Keratinocyte (primary cell): ENCODE data around the gene TIE1. TPM values are rescaled to one million over a fixed set of nuclear protein-coding genes. Genes with fewer than 3 reads are reported as not detected.

Experiments
- DNase-seq: peaks from one replicate; pipeline ENCODE4 v3.0.0-alpha.2; 2011; ENCODE audit warnings: low read depth, missing footprints, low spot score
- FAIRE-seq: peaks from 2 replicates; lab custom pipeline; 2011; peaks lifted over from hg19 to GRCh38; lab: Jason Lieb, UNC
- H2AFZ ChIP-seq: 2 replicates; pipeline ENCODE4 v1.6.0; 2012; ENCODE audit warnings: low read length, control low read depth, inconsistent platforms; ENCODE audit not compliant: control insufficient read depth
- H3K27ac ChIP-seq: 2 replicates; pipeline ENCODE4 v1.5.1; 2011; ENCODE audit warnings: low read length; ENCODE audit not compliant: control insufficient read depth, insufficient read depth
- H3K27me3 ChIP-seq: 3 replicates; pipeline ENCODE4 v1.6.0; 2011; ENCODE audit warnings: low read length; ENCODE audit not compliant: control insufficient read depth, insufficient read depth; ENCODE audit errors: extremely low read depth
- H3K36me3 ChIP-seq, 2 experiments: 2 replicates in 1 of 2; 3 replicates in 1 of 2; pipeline ENCODE4 v1.5.1; 2011; ENCODE audit warnings: low read length in 2 of 2, mild to moderate bottlenecking in 1 of 2; ENCODE audit not compliant: control insufficient read depth in 2 of 2, insufficient read depth in 2 of 2; ENCODE audit errors: extremely low read depth in 1 of 2
- H3K4me1 ChIP-seq: 3 replicates; pipeline ENCODE4 v1.5.1; 2011; ENCODE audit warnings: low read length; ENCODE audit not compliant: control insufficient read depth, insufficient read depth; ENCODE audit errors: extremely low read depth
- H3K4me2 ChIP-seq: 3 replicates; pipeline ENCODE4 v1.6.0; 2011; ENCODE audit warnings: low read depth, low read length; ENCODE audit not compliant: control insufficient read depth, insufficient read depth; ENCODE audit errors: extremely low read depth
- H3K4me3 ChIP-seq, 3 experiments: fragments of 200-600 bp in 1 of 3; sonication (generic) in 1 of 3; 2 replicates in 2 of 3; 3 replicates in 1 of 3; pipeline ENCODE4 v1.5.1; 2011 to 2016; ENCODE audit warnings: low read length in 3 of 3, mild to moderate bottlenecking in 3 of 3, control low read depth in 2 of 3, inconsistent platforms in 1 of 3, low read depth in 1 of 3, mixed read lengths in 1 of 3, mixed run types in 1 of 3, moderate library complexity in 1 of 3; ENCODE audit not compliant: control insufficient read depth in 2 of 3, insufficient read depth in 2 of 3; ENCODE audit errors: extremely low read depth in 1 of 3
- H3K79me2 ChIP-seq: 2 replicates; pipeline ENCODE4 v1.6.0; 2012; ENCODE audit warnings: low read length; ENCODE audit not compliant: control insufficient read depth, insufficient read depth
- H3K9ac ChIP-seq: 3 replicates; pipeline ENCODE4 v1.6.0; 2011; ENCODE audit warnings: low read length; ENCODE audit not compliant: control insufficient read depth, insufficient read depth; ENCODE audit errors: extremely low read depth
- H3K9me1 ChIP-seq: 3 replicates; pipeline ENCODE4 v1.6.0; 2011; ENCODE audit warnings: low read length; ENCODE audit not compliant: control insufficient read depth, insufficient read depth; ENCODE audit errors: extremely low read depth
- H3K9me3 ChIP-seq: 2 replicates; pipeline ENCODE4 v1.5.1; 2012; ENCODE audit warnings: low read depth, low read length; ENCODE audit not compliant: control insufficient read depth
- H4K20me1 ChIP-seq: 3 replicates; pipeline ENCODE4 v1.6.0; 2011; ENCODE audit warnings: low read length; ENCODE audit not compliant: control insufficient read depth, insufficient read depth; ENCODE audit errors: extremely low read depth
- EZH2 ChIP-seq: IDR thresholded peaks from one replicate; pipeline ENCODE4 v1.6.1; 2012; ENCODE audit warnings: inconsistent platforms, mild to moderate bottlenecking, low read length, moderate library complexity
- dilution Hi-C: fragments of 300-500 bp; cut with MboI; formaldehyde crosslinking; loops from one replicate; pipeline ENCODE4 v1.7.0; 2020; ENCODE audit warnings: low sequenced_read_pairs; ENCODE audit not compliant: extremely low pct_ligation_motif_present
- polyA plus RNA-seq, 5 experiments: library from polyadenylated mRNA; depleted of rRNA in 3 of 5; stranded (reverse) in 3 of 5; stranded (forward) in 1 of 5; unstranded in 1 of 5; fragments of >200 nt; gene quantifications; 1 replicate in 1 of 5; 2 replicates in 3 of 5; 3 replicates in 1 of 5; pipeline versions ENCODE4 v1.2.1 to v1.2.3, GENCODE V29; 2011 to 2012; ENCODE audit warnings: missing spikeins in 2 of 5, low read depth in 1 of 5, low replicate concordance in 1 of 5
- TF ChIP-seq, protein P1 (sequence below), 3 experiments: IDR thresholded peaks in 1 of 3; conservative IDR thresholded peaks in 1 of 3; optimal IDR thresholded peaks in 1 of 3; 2 replicates in 2 of 3; 3 replicates in 1 of 3; pipeline versions ENCODE3 to v1.5.1; 2011; ENCODE audit warnings: low read length in 3 of 3, mild to moderate bottlenecking in 3 of 3, moderate library complexity in 2 of 3, control low read depth in 1 of 3, inconsistent platforms in 1 of 3; ENCODE audit not compliant: insufficient read depth in 2 of 3; ENCODE audit errors: extremely low read depth in 1 of 3

TIE1 gene
- polyA plus RNA-seq, 1 donor (not counting 4 experiments of a cell fraction or from before 2014, with no cell fraction given): not detected

DNA sequence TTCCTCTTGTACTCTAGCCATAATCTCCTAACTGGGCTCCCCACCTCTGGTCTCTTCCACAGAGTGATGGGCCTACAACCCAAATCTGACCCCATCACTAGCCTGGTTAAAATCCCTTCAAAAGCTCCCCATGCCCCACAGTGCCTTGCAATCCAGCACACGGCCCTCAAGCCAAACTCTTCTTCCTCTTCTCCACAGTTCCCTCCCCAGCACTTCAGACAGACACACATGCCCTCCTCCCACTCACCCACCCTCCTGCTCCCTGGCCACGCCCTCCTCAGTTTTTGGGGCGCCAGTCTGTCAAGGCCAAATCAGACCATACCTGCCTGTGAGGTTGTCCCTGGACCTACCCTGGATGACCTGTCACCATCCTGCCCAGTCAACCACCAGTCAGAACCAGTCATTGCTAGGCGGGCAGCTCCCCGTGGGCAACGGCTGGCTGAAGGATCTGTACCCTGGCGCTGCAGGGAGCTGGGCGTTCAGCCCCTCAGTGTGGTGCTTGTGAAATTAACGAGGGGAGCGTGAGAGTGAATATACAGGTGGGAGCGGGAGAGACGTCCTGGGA, 16.2 kb upstream of the TIE1 start:
- Histone ChIP-seq H3K79me2 (no peaks in the 10 kb centered on the region), H3K4me2 (peak overlapping the region; percentile 78), H3K27ac (no peak overlapping the region), H3K4me1 (peaks cover 11% of the 10 kb centered on the region), H3K9ac (no peak overlapping the region), H3K9me3 (no peaks in the 10 kb centered on the region), H3K27me3 (no peaks in the 10 kb centered on the region), H3K4me3 (peak overlapping the region; percentile 49 to 88 (median 77)), H3K36me3 (no peaks in the 10 kb centered on the region), H2AFZ (no peak overlapping the region), H4K20me1 (no peaks in the 10 kb centered on the region), H3K9me1 (no peaks in the 10 kb centered on the region)
- FAIRE-seq: no peak
- dilution Hi-C loops: no loop called here
- DNase-seq: no peak
- TF ChIP-seq, protein P1, sequence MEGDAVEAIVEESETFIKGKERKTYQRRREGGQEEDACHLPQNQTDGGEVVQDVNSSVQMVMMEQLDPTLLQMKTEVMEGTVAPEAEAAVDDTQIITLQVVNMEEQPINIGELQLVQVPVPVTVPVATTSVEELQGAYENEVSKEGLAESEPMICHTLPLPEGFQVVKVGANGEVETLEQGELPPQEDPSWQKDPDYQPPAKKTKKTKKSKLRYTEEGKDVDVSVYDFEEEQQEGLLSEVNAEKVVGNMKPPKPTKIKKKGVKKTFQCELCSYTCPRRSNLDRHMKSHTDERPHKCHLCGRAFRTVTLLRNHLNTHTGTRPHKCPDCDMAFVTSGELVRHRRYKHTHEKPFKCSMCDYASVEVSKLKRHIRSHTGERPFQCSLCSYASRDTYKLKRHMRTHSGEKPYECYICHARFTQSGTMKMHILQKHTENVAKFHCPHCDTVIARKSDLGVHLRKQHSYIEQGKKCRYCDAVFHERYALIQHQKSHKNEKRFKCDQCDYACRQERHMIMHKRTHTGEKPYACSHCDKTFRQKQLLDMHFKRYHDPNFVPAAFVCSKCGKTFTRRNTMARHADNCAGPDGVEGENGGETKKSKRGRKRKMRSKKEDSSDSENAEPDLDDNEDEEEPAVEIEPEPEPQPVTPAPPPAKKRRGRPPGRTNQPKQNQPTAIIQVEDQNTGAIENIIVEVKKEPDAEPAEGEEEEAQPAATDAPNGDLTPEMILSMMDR (optimal IDR thresholded peaks at IDR 0.05 in 1 of 3, IDR thresholded peaks at IDR 0.05 in 1 of 3, conservative IDR thresholded peaks at IDR 0.05 in 1 of 3; ENCODE audit: extremely low read depth in 1 of 3, insufficient read depth in 2 of 3, low read length in 3 of 3): no peak
- TF ChIP-seq EZH2: no peak

DNA sequence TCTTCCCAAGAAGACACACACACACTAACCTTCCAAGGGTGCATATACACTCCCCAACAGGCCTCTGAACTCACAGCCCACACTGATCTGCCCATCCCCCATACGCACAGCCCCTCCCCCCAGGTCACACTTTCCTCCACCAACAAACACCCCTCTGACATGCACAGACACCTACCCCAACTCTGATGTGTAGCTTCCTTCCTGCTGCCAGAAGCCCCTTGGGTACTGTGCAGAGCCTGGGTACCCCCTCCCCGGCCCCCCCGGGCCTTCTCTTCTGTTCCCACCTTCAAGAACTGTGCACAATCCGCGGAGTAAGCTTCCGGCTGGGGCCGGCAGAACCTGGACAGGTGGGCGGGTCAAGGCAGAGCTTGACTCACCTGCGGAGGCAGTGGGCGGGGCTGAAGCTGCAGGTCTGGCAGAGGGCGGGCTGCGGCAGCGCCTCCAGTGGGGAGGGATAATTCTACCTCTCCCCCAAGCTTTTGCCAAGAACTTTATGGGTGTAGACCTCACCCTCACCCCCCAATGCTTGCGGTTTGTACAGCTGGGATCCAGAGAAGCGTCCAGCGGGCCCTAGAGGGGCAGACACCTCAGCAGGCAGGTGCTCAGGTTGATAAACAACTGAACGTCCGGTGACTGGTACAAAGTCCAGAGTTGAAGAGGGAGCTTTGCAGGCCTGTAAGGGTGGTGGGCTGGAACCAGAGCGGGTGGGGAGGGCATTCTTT, 15.4 kb upstream of the TIE1 start, which contains the start of gene C1orf210:
C1orf210 (minus strand) TSS at position 313 of the 722 bp plus-strand sequence. CDS start 2,311 bp downstream, outside the sequence.
- Histone ChIP-seq H3K9ac (peak within 1 kb of the TSS; percentile 57), H3K4me3 (peak within 1 kb of the TSS; percentile 49 to 88 (median 77)), H4K20me1 (no peaks in the 10 kb centered on the region), H3K9me3 (no peaks in the 10 kb centered on the region), H3K4me2 (peak within 1 kb of the TSS; percentile 78), H2AFZ (peak within 1 kb of the TSS; percentile 74), H3K9me1 (no peaks in the 10 kb centered on the region), H3K4me1 (peaks cover 11% of the 10 kb centered on the region), H3K36me3 (no peaks in the 10 kb centered on the region), H3K79me2 (no peaks in the 10 kb centered on the region), H3K27me3 (no peaks in the 10 kb centered on the region), H3K27ac (peak within 1 kb of the TSS; percentile 34)
- dilution Hi-C loops: no loop called here
- peak; percentile 66 for DNase-seq
- peak; percentile 88 for FAIRE-seq
- no peak for TF ChIP-seq EZH2
- TF ChIP-seq, protein P1 (optimal IDR thresholded peaks at IDR 0.05 in 1 of 3, IDR thresholded peaks at IDR 0.05 in 1 of 3, conservative IDR thresholded peaks at IDR 0.05 in 1 of 3; ENCODE audit: extremely low read depth in 1 of 3, insufficient read depth in 2 of 3, low read length in 3 of 3): peak; percentile 74 to 85 (median 75)
